ENCODE measurements around the gene ASAP2. TPM values are rescaled to one million over a fixed set of nuclear protein-coding genes. Genes with fewer than 3 reads are reported as not detected.

The ASAP2 gene
- polyA plus RNA-seq, 1 donor from 2014 or later: 41.0 TPM

DNA sequence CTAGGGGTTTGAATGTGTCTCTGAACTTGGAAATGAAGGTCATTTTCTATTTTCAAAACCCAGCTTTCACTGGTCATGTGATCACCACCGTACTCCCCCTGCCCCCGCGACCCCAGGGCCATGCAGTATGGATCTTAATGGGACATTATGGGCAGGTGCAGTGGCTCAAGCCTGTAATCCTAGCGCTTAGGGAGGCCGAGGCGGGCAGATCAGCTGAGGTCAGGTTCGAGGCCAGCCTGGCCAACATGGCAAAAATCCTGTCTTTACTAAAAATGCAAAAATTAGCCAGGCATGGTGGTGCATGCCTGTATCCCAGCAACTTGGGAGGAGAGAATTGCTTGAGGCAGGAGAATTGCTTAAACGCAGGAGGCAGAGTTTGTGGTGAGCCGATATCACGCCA is 139.4 kb downstream of the ASAP2 start:
- no peaks in the 10 kb centered on the region for H3K9me2 ChIP-seq (ENCODE audit: insufficient read depth, low read length)
- no peak for TF ChIP-seq EP300 (conservative IDR thresholded peaks at IDR 0.05; ENCODE audit: poor library complexity, severe bottlenecking)
- TF ChIP-seq MXI1 (conservative IDR thresholded peaks at IDR 0.05; ENCODE audit: poor library complexity, severe bottlenecking): no peak
- no peak for TF ChIP-seq REST (IDR thresholded peaks at IDR 0.05; ENCODE audit: borderline replicate concordance)
- no peak for TF ChIP-seq SMC3 (conservative IDR thresholded peaks at IDR 0.05; ENCODE audit: poor library complexity)
- TF ChIP-seq, protein P1, sequence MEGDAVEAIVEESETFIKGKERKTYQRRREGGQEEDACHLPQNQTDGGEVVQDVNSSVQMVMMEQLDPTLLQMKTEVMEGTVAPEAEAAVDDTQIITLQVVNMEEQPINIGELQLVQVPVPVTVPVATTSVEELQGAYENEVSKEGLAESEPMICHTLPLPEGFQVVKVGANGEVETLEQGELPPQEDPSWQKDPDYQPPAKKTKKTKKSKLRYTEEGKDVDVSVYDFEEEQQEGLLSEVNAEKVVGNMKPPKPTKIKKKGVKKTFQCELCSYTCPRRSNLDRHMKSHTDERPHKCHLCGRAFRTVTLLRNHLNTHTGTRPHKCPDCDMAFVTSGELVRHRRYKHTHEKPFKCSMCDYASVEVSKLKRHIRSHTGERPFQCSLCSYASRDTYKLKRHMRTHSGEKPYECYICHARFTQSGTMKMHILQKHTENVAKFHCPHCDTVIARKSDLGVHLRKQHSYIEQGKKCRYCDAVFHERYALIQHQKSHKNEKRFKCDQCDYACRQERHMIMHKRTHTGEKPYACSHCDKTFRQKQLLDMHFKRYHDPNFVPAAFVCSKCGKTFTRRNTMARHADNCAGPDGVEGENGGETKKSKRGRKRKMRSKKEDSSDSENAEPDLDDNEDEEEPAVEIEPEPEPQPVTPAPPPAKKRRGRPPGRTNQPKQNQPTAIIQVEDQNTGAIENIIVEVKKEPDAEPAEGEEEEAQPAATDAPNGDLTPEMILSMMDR (IDR thresholded peaks at IDR 0.05; ENCODE audit: poor library complexity, severe bottlenecking): no peak
- TF ChIP-seq RAD21 (conservative IDR thresholded peaks at IDR 0.05): no peak
- no peak for TF ChIP-seq EZH2 (IDR thresholded peaks at IDR 0.05; ENCODE audit: borderline replicate concordance, insufficient read depth, low read length, poor library complexity, severe bottlenecking)
- no peak for TF ChIP-seq POLR2AphosphoS5 (IDR thresholded peaks at IDR 0.05)

DNA sequence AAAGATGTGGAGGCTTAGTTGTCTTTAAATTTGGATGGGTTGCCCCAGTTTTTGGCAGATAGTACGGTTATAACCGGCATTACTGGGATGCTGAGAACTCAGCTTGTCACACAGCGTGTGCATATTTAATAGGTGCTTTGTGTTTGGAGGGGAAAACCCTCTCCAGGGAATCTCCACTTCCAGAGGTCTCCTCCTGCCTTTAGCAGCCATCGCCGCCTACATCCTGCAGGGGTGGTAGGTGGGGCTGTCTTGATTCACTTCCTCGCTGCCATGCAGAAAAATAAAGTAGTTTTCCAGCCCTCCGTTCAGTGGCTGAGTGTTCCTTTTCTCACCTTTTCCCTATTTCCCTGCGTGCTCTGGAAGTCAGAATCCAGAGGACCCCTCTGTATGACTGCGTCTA is 140.3 kb downstream of the ASAP2 start:
- H2AFZ ChIP-seq (ENCODE audit: low read depth, low read length): no peak overlapping the region
- H3K27me3 ChIP-seq (ENCODE audit: insufficient read depth, low read depth, low read length): no peaks in the 10 kb centered on the region
- H3K79me2 ChIP-seq (replicated peaks; ENCODE audit: insufficient read depth, low read length): no peaks in the 10 kb centered on the region
- H4K20me1 ChIP-seq (ENCODE audit: insufficient read depth): no peaks in the 10 kb centered on the region
- peaks cover 29% of the 10 kb centered on the region for H3K36me3 ChIP-seq (ENCODE audit: insufficient read depth, low read length)
- TF ChIP-seq EZH2 (IDR thresholded peaks at IDR 0.05; ENCODE audit: borderline replicate concordance, insufficient read depth, low read length, poor library complexity, severe bottlenecking): no peak
- no peak for TF ChIP-seq REST (IDR thresholded peaks at IDR 0.05; ENCODE audit: borderline replicate concordance)
- TF ChIP-seq SMC3 (conservative IDR thresholded peaks at IDR 0.05; ENCODE audit: poor library complexity): no peak
- no peak for TF ChIP-seq EP300 (conservative IDR thresholded peaks at IDR 0.05; ENCODE audit: poor library complexity, severe bottlenecking)
- TF ChIP-seq, protein P1 (IDR thresholded peaks at IDR 0.05; ENCODE audit: poor library complexity, severe bottlenecking): no peak
- no peak for TF ChIP-seq TAF1 (IDR thresholded peaks at IDR 0.05; ENCODE audit: low read depth)
- TF ChIP-seq RAD21 (conservative IDR thresholded peaks at IDR 0.05): no peak
- no peak for TF ChIP-seq MXI1 (conservative IDR thresholded peaks at IDR 0.05; ENCODE audit: poor library complexity, severe bottlenecking)
- TF ChIP-seq POLR2AphosphoS5 (IDR thresholded peaks at IDR 0.05): no peak
- H3K27ac ChIP-seq (ENCODE audit: low read length): no peak overlapping the region
- H3K9me3 ChIP-seq (ENCODE audit: low read length): no peaks in the 10 kb centered on the region
- no peak overlapping the region for H3K4me2 ChIP-seq (ENCODE audit: low read length)
- H3K4me3 ChIP-seq (ENCODE audit: low read length): no peak overlapping the region
- H3K9me2 ChIP-seq (ENCODE audit: insufficient read depth, low read length): no peaks in the 10 kb centered on the region
- no peak overlapping the region for H3K9ac ChIP-seq (ENCODE audit: low read length)
- no peaks in the 10 kb centered on the region for H3F3A ChIP-seq (ENCODE audit: insufficient read depth, low read length, poor library complexity, severe bottlenecking)

More for the DNA sequence above, 139.4 kb downstream of the ASAP2 start:
- H4K20me1 ChIP-seq (ENCODE audit: insufficient read depth): no peaks in the 10 kb centered on the region
- no peak overlapping the region for H3K9ac ChIP-seq (ENCODE audit: low read length)
- no peaks in the 10 kb centered on the region for H3K9me3 ChIP-seq (ENCODE audit: low read length)
- H3K36me3 ChIP-seq (ENCODE audit: insufficient read depth, low read length): peaks cover 22% of the 10 kb centered on the region
- H3K27ac ChIP-seq (ENCODE audit: low read length): no peak overlapping the region
- H2AFZ ChIP-seq (ENCODE audit: low read depth, low read length): no peak overlapping the region
- no peaks in the 10 kb centered on the region for H3F3A ChIP-seq (ENCODE audit: insufficient read depth, low read length, poor library complexity, severe bottlenecking)
- no peaks in the 10 kb centered on the region for H3K79me2 ChIP-seq (replicated peaks; ENCODE audit: insufficient read depth, low read length)
- no peak overlapping the region for H3K4me2 ChIP-seq (ENCODE audit: low read length)
- H3K27me3 ChIP-seq (ENCODE audit: insufficient read depth, low read depth, low read length): no peaks in the 10 kb centered on the region
- no peak overlapping the region for H3K4me3 ChIP-seq (ENCODE audit: low read length)
